Heart right ventricle (tissue), 16 donors: ENCODE results near the gene OR2H2. TPM values are rescaled to one million over a fixed set of nuclear protein-coding genes. Genes with fewer than 3 reads are reported as not detected.

Experiments
- ATAC-seq, 8 donors: fragments of 200-7000 bp; cut with Tn5 transposase; one replicate each; pipeline ENCODE4 v1.9.1; 2020; ENCODE audit warnings: mild to moderate bottlenecking in 8 of 8, moderate library complexity in 8 of 8, moderate number of reproducible peaks in 1 of 8
- DNase-seq, 2 donors: peaks; one replicate each; pipeline ENCODE4 v3.0.0-alpha.2; 2020
- H3K27ac ChIP-seq, 10 donors: fragments of 200-600 bp; sonication (generic) in 2 of 10; one replicate each; pipeline versions ENCODE4 v1.5.0 to v1.8.0; 2020 to 2022; ENCODE audit warnings: mild to moderate bottlenecking in 3 of 10
- H3K27me3 ChIP-seq, 7 donors: fragments of 200-600 bp; one replicate each; pipeline ENCODE4 v1.8.0; 2021 to 2022; ENCODE audit warnings: mild to moderate bottlenecking in 2 of 7
- H3K36me3 ChIP-seq, 9 donors: fragments of 200-600 bp; sonication (generic) in 1 of 9; one replicate each; pipeline versions ENCODE4 v1.5.0 to v1.8.0; 2020 to 2022; ENCODE audit warnings: mild to moderate bottlenecking in 2 of 9
- H3K4me1 ChIP-seq, 9 donors: fragments of 200-600 bp; sonication (generic) in 1 of 9; one replicate each; pipeline versions ENCODE4 v1.5.0 to v1.8.0; 2020 to 2022; ENCODE audit warnings: mild to moderate bottlenecking in 4 of 9
- H3K4me3 ChIP-seq, 10 donors: fragments of 200-600 bp; sonication (generic) in 2 of 10; one replicate each; pipeline versions ENCODE4 v1.5.0 to v1.8.0; 2020 to 2022; ENCODE audit warnings: mild to moderate bottlenecking in 7 of 10, moderate library complexity in 2 of 10
- H3K9me3 ChIP-seq, 11 donors: fragments of 200-600 bp in 10 of 11; sonication (generic) in 2 of 11; one replicate each; pipeline versions ENCODE4 v1.5.0 to v1.8.0; 2013 to 2022; ENCODE audit warnings: mild to moderate bottlenecking in 2 of 11, control low read depth in 1 of 11, moderate library complexity in 1 of 11
- CTCF ChIP-seq, 9 donors: fragments of 200-600 bp; sonication (generic) in 2 of 9; IDR thresholded peaks; one replicate each; pipeline versions ENCODE4 v1.5.0 to v1.8.0; 2021 to 2022; ENCODE audit warnings: antibody characterized with exemption in 9 of 9, mild to moderate bottlenecking in 5 of 9, moderate library complexity in 1 of 9
- whole genome bisulfite sequencing, 2 donors: extraction: QIAGEN DNeasy Blood & Tissue Kit; methylation state at CpG; one replicate each; pipeline ENCODE4 v1.1.7; 2013; ENCODE audit warnings: inconsistent platforms in 1 of 2; 5-methylcytosine and 5-hydroxymethylcytosine counted together
- intact Hi-C, 10 donors: fragments of 100-400 bp; cut with DNase I; formaldehyde crosslinking; loops; one replicate each; pipeline versions ENCODE4 v1.11.1 to v1.14.2; 2022
- polyA plus RNA-seq, 2 donors: library from polyadenylated mRNA; stranded (reverse); fragments of 200-250 nt; gene quantifications; one replicate each; pipeline ENCODE4 v1.2.3, GENCODE V29; 2013
- total RNA-seq, 10 donors: library from RNA; stranded (reverse); fragmentation: NEBNext Ultra II Directional in 3 of 10; extraction: Animal tissue kit (Norgen Biotek cat#: 25700) in 3 of 10; gene quantifications; one replicate each; pipeline versions ENCODE4 v1.2.1 to v1.2.4, GENCODE V29; 2021 to 2023
- donor health status: Arrhythmogenic right ventricular cardiomyopathy.
- donor health status: ischemic (EF 13 %, LVEDD 7.1; RV severe dilation, severe dysfunction).
- donor health status: healthy with polysubstance abuse.
- donor health status: DM: no; HTN: yes; CAD: no.
- donor health status: DM: no; HTN: no; CAD: no.
- donor health status: ischemic (EF 25% LVEDD 6.9; RV normal size, moderate dysfunction).
- donor health status: ischemic (EF 25% LVEDD 5.7; RV mildly dilated, moderate dysfunction).
- donor health status: healthy.
- donor health status: DM: yes; HTN: yes; CAD: no.
- donor health status: Ischemic cardiomyopathy.
- donor health status: ischemic (EF 35%, LVEDD 5.7; RV mildly dilated, moderate dysfunction).
- donor health status: nonischemic (EF 11% LVEDD 7.7; RV severe dilation, severe dysfunction).
- donor health status: DM: yes; HTN: yes; CAD: no.
- donor health status: PGD.
- donor health status: ischemic (EF 29% LVEDD 5.4; RV normal size, mild dysfunction).
- donor health status: nonischemic (EF 23%, LVEDD 6.1; RV moderate dilation, normal function).

OR2H2 gene
- total and polyA plus RNA-seq, 12 donors, result not detected

GRCh38 chr6:29620630-29621029 lies 35.7 kb downstream of the OR2H2 start:
- ATAC-seq (no peak), DNase-seq (no peak)
- 84% methylated on average over 4 of the region's 4 CpGs for WGBS, 2 donors
- TF ChIP-seq CTCF (IDR thresholded peaks at IDR 0.05), result no peak
- no peak overlapping the region for H3K4me3 ChIP-seq
- H3K9me3 ChIP-seq, result no peaks in the 10 kb centered on the region
- no peak overlapping the region for H3K27ac ChIP-seq
- H3K36me3 ChIP-seq, result peaks cover 0 to 85% (median 21%) of the 10 kb centered on the region in 9 donors
- H3K4me1 ChIP-seq, result no peaks in the 10 kb centered on the region
- intact Hi-C loops, result no loop called here
- H3K27me3 ChIP-seq, result no peaks in the 10 kb centered on the region

- 90 to 91% methylated on average over 3 of the region's 3 CpGs for WGBS, 2 donors
- Histone ChIP-seq H3K4me3 (no peak overlapping the region), H3K9me3 (no peaks in the 10 kb centered on the region), H3K27ac (no peak overlapping the region), H3K4me1 (peaks cover 4 to 24% (median 19%) of the 10 kb centered on the region in 9 donors), H3K27me3 (no peaks in the 10 kb centered on the region), H3K36me3 (peaks cover 0 to 50% (median 13%) of the 10 kb centered on the region in 9 donors)
- intact Hi-C loops, result no loop called here
- ATAC-seq, result no peak
- TF ChIP-seq CTCF (IDR thresholded peaks at IDR 0.05), result no peak
- DNase-seq, result no peak
These were observed 39.6 kb downstream of the OR2H2 start for GRCh38 chr6:29624520-29624961.

GRCh38 chr6:29625337-29625930 lies 40.5 kb downstream of the OR2H2 start:
- WGBS, 2 donors, result 69 to 71% methylated on average over 7 of the region's 7 CpGs
- Histone ChIP-seq H3K36me3 (peaks cover 0 to 45% (median 5%) of the 10 kb centered on the region in 9 donors), H3K27ac (no peak overlapping the region), H3K4me1 (peaks cover 4 to 29% (median 21%) of the 10 kb centered on the region in 9 donors), H3K4me3 (no peak overlapping the region), H3K27me3 (peaks cover 0 to 4% (median 0%) of the 10 kb centered on the region in 7 donors), H3K9me3 (no peaks in the 10 kb centered on the region)
- no peak for TF ChIP-seq CTCF (IDR thresholded peaks at IDR 0.05)
- ATAC-seq (no peak), DNase-seq (no peak)
- intact Hi-C loops, result no loop called here

- Histone ChIP-seq H3K4me1 (peaks cover 4 to 46% (median 32%) of the 10 kb centered on the region in 9 donors), H3K27ac (peak overlapping the region in 9 of 10 donors; percentile 58 to 84 (median 64)), H3K4me3 (peak overlapping the region; percentile 14 to 67 (median 58)), H3K36me3 (peaks cover 0 to 28% (median 5%) of the 10 kb centered on the region in 9 donors), H3K27me3 (peaks cover 0 to 16% (median 0%) of the 10 kb centered on the region in 7 donors), H3K9me3 (no peaks in the 10 kb centered on the region)
- WGBS, 2 donors, result 20 to 30% methylated on average over 31 of the region's 31 CpGs
- DNase-seq (no peak), ATAC-seq (peak in 5 of 8 donors; percentile 1 to 32 (median 4))
- no peak for TF ChIP-seq CTCF (IDR thresholded peaks at IDR 0.05)
- intact Hi-C loops, result no loop called here
These were observed 42.2 kb downstream of the OR2H2 start for GRCh38 chr6:29626948-29627754.
